CD4-positive, alpha-beta T cell treated with Interleukin-2 at 100 ng/mL for 4 hours (primary cell): ENCODE data around the gene RFX6.
A peak's percentile ranks its signal among the peaks of the same experiment; 100 is the strongest.

Source experiments
- DNase-seq: peaks from one replicate; pipeline ENCODE4 v3.0.0-alpha.2; 2020; ENCODE audit warnings: low spot score

Gene RFX6

DNA sequence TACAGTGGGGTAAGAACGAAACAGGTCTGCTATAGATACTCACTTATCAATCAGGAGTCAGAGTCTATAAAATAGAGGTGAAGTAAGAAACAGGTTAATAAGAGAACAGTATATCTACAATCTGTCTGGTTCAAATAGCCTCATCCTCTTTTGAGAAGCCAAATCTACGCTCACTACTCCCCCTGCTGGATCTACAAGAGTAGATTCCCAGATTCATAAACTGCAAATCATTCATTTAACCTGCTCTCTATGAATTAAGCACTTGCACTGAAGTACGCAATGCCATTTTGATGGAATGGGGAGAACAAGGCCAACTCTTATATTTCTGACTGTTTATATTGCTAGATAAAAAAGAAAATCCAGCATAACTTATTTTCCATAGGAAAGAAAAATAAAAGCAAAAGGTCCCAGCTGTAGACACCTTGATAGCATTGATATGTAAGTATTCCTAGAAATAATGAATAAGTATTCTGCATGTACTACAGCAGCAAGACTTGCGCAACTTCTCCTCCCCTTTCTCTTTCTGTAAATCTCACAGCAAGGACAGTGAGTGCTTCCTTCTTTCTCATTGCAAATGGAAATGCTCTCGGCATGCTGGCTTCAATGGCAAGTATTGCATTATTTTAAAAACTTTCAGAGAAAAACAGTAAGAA lies 92.3 kb downstream of the RFX6 start:
- peak; percentile 14 for DNase-seq

DNA sequence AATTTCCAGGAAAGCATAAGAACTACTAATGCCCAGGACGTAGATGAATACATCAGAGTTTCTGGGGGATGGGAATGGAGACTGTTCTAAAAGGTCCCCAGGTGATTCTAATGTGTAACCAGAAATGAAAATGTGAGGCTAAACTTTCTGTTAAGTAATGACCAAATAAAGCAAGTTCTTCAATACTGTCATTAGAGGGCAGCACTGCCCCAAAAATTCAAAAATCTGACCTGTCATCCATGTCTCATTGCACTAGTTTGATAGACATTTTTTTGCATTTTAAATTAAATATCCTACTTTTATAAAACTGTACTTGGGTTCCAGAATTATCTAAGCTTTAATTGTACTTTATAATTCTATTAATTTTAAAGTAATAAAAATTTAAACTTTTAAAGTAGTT lies 94.9 kb downstream of the RFX6 start:
- peak; percentile 10 for DNase-seq

- DNase-seq, result no peak
Observed at GRCh38 chr6:116973976-116974375, 96.9 kb downstream of the RFX6 start.

GRCh38 chr6:116974526-116975316 lies 97.7 kb downstream of the RFX6 start:
- no peak for DNase-seq

DNA sequence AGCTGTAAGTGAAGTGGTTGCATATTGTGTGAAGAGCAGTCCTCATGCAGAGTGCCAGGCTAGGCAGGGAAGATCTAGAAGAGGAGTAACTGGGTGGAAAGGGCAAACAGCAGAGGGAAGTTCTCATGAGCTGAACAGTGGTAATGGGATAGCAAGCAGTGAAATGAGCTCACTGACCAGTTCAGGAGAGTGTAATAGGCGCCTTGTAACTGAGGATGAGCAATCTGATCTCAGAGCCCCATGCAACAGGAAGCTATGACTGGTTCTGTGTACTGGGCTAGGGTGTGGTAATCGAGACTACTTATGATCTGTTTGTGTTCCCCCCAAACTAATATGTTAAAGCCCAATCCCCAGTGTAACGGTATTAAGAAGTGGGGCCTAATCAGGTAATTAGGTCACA lies 98.6 kb downstream of the RFX6 start:
- no peak for DNase-seq

GRCh38 chr6:116979560-116979959 lies 102.5 kb downstream of the RFX6 start:
- no peak for DNase-seq
